Liver (tissue), 9 donors: Measurements from ENCODE around the gene PPP2R2C. TPM values are rescaled to one million over a fixed set of nuclear protein-coding genes. Genes with fewer than 3 reads are reported as not detected.

Experiments used
- DNase-seq: peaks from one replicate; pipeline ENCODE4 v3.0.0-alpha.2; 2017; ENCODE audit warnings: low spot score
- H3K27ac ChIP-seq, 2 donors: one replicate each; pipeline ENCODE4 v1.7.0; 2013; ENCODE audit warnings: inconsistent platforms in 2 of 2, low read length in 2 of 2, control low read depth in 1 of 2, low read depth in 1 of 2, mild to moderate bottlenecking in 1 of 2
- H3K27me3 ChIP-seq, 4 donors: one replicate each; pipeline versions ENCODE4 v1.6.1 to v1.7.0; 2013; ENCODE audit warnings: low read length in 3 of 4, inconsistent platforms in 1 of 4, mild to moderate bottlenecking in 1 of 4, moderate library complexity in 1 of 4; ENCODE audit not compliant: control insufficient read depth in 4 of 4, insufficient read depth in 4 of 4
- H3K36me3 ChIP-seq, 4 donors: one replicate each; pipeline versions ENCODE4 v1.6.1 to v1.7.0; 2013; ENCODE audit warnings: low read length in 3 of 4, mild to moderate bottlenecking in 3 of 4, low read depth in 1 of 4, moderate library complexity in 1 of 4; ENCODE audit not compliant: control insufficient read depth in 4 of 4, insufficient read depth in 3 of 4
- H3K4me1 ChIP-seq, 4 donors: one replicate each; pipeline versions ENCODE4 v1.6.1 to v1.7.0; 2013; ENCODE audit warnings: low read length in 3 of 4, mild to moderate bottlenecking in 3 of 4, moderate library complexity in 1 of 4; ENCODE audit not compliant: control insufficient read depth in 4 of 4, insufficient read depth in 4 of 4
- H3K4me3 ChIP-seq, 3 donors: one replicate each; pipeline versions ENCODE4 v1.6.1 to v1.7.0; 2013; ENCODE audit warnings: low read length in 3 of 3, control low read depth in 1 of 3, low read depth in 1 of 3, mild to moderate bottlenecking in 1 of 3
- H3K9ac ChIP-seq, 2 donors: one replicate each; pipeline ENCODE4 v1.7.0; 2013; ENCODE audit warnings: low read length in 2 of 2, mild to moderate bottlenecking in 2 of 2, moderate library complexity in 2 of 2, control low read depth in 1 of 2, low read depth in 1 of 2
- H3K9me3 ChIP-seq, 4 donors: one replicate each; pipeline versions ENCODE4 v1.6.1 to v1.7.0; 2013; ENCODE audit warnings: low read length in 3 of 4; ENCODE audit not compliant: control insufficient read depth in 4 of 4
- EGR1 ChIP-seq, 2 donors: IDR thresholded peaks; 2 replicates each; pipeline ENCODE4 v1.6.1; 2016 to 2018; ENCODE audit warnings: antibody characterized with exemption in 2 of 2, low read depth in 2 of 2
- FOXA1 ChIP-seq: IDR thresholded peaks from 2 replicates; pipeline ENCODE4 v1.6.1; 2016; ENCODE audit warnings: antibody characterized with exemption
- FOXA2 ChIP-seq: IDR thresholded peaks from 2 replicates; pipeline ENCODE4 v1.6.1; 2016; ENCODE audit warnings: antibody characterized with exemption
- GABPA ChIP-seq, 2 donors: IDR thresholded peaks in 1 of 2; conservative IDR thresholded peaks in 1 of 2; 2 replicates each; pipeline ENCODE4 v1.6.1; 2016; ENCODE audit warnings: antibody characterized with exemption in 2 of 2, mild to moderate bottlenecking in 1 of 2, moderate library complexity in 1 of 2
- HNF4A ChIP-seq, 2 donors: conservative IDR thresholded peaks; 2 replicates each; pipeline ENCODE4 v1.6.1; 2016; ENCODE audit warnings: antibody characterized with exemption in 2 of 2, mild to moderate bottlenecking in 2 of 2
- HNF4G ChIP-seq: IDR thresholded peaks from 2 replicates; pipeline ENCODE4 v1.6.1; 2016; ENCODE audit warnings: antibody characterized with exemption
- JUND ChIP-seq, 2 donors: IDR thresholded peaks; 2 replicates each; pipeline ENCODE4 v1.6.1; 2016; ENCODE audit warnings: antibody characterized with exemption in 2 of 2
- NR2F2 ChIP-seq: IDR thresholded peaks from 2 replicates; pipeline ENCODE4 v1.6.1; 2016; ENCODE audit warnings: antibody characterized with exemption
- RAD21 ChIP-seq, 2 donors: IDR thresholded peaks; 2 replicates each; pipeline ENCODE4 v1.6.1; 2016; ENCODE audit warnings: antibody characterized with exemption in 2 of 2, mild to moderate bottlenecking in 2 of 2
- RXRA ChIP-seq, 2 donors: IDR thresholded peaks; 2 replicates each; pipeline ENCODE4 v1.6.1; 2017 to 2018; ENCODE audit warnings: antibody characterized with exemption in 2 of 2, mild to moderate bottlenecking in 1 of 2
- SP1 ChIP-seq: IDR thresholded peaks from 2 replicates; pipeline ENCODE4 v1.6.1; 2018; ENCODE audit warnings: antibody characterized with exemption, mild to moderate bottlenecking
- YY1 ChIP-seq: IDR thresholded peaks from 2 replicates; pipeline ENCODE4 v1.6.1; 2016; ENCODE audit warnings: antibody characterized with exemption, mild to moderate bottlenecking
- WGBS: extraction: QIAGEN DNeasy Blood & Tissue Kit; methylation state at CpG from one replicate; pipeline ENCODE4 v1.1.7; 2013; 5-methylcytosine and 5-hydroxymethylcytosine counted together
- polyA plus RNA-seq, 2 donors: library from polyadenylated mRNA; stranded (reverse) in 1 of 2; unstranded in 1 of 2; fragments of 200-250 nt in 1 of 2; fragments of >200 nt in 1 of 2; fragmentation: Nextera tagmentation in 1 of 2; extraction: Ambion mirVana in 1 of 2; gene quantifications; one replicate each; pipeline versions ENCODE4 v1.2.1 to v1.2.3, GENCODE V29; 2013 to 2015
- total RNA-seq, 2 donors: library from RNA; depleted of rRNA; stranded (reverse); fragments of >200 nt; gene quantifications; one replicate each; pipeline ENCODE4 v1.2.3, GENCODE V29; 2014
- TF ChIP-seq, protein P1 (sequence below): IDR thresholded peaks from 2 replicates; pipeline ENCODE4 v1.6.1; 2016; ENCODE audit warnings: antibody characterized with exemption
- TF ChIP-seq, protein P2 (sequence below): IDR thresholded peaks from 2 replicates; pipeline ENCODE4 v1.6.1; 2016; ENCODE audit warnings: antibody characterized with exemption
- TF ChIP-seq, protein P3 (sequence below): IDR thresholded peaks from 2 replicates; pipeline ENCODE4 v1.6.1; 2016; ENCODE audit warnings: antibody characterized with exemption, mild to moderate bottlenecking
- donor health status: healthy.
- donor health status: healthy.
- donor health status: healthy.
- donor health status: healthy.
- donor health status: healthy.

The PPP2R2C gene
- total RNA-seq, result under 1 TPM in 1 of 2 donors, not detected in 1; under 0.01 TPM
- polyA plus RNA-seq, result under 1 TPM in 1 of 2 donors, not detected in 1; 0.01 TPM

DNA sequence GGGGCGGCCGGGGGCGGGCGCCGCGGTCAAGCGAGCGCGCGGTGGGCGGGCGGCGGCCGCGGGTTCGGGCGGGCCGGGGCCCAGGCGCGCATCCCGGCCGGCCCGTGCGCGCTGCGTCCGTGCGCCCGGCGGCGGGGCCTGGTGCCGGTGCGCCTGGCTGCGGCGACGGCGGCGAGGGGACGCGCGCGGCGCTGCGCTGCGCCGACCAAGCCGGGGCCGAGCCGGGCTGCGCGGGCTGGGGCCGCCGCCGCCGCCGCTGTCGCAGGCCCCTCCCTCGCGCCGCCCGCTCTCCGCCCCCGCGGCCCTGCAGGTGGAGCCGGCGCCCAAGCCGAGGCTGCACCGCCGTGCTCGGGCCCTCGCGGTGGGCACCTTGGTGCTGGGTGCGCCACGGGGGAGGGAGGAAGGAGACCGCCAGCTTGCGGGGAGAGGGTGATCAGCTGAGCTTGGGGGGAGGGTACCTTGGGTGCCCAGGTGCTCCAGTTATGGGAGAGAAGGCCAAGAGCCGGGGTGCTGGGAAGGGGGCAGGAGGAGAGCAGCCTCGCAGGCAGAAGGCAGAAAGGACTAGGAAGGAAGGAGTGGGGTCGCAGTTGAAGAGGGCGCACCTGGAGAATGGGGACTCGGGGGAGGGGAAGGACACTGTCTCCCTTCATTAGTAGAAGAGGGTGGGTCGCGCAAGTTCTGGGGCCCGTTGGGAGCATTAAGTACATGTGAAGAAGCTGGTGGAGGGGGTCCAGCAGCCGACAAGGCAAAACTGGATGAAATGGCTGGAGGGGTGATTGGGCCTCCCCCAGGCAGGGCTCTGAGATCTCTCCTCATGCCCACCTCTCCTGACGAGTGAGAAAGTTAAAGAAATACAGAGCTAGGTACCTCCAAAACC is at the start of gene PPP2R2C:
Gene PPP2R2C (minus strand): TSS at position 228 of the 877 bp plus-strand sequence. CDS start 385 bp downstream, outside the sequence.
- H3K36me3 ChIP-seq, result no peaks in the 10 kb centered on the region
- no peak for TF ChIP-seq YY1
- TF ChIP-seq, protein P1, sequence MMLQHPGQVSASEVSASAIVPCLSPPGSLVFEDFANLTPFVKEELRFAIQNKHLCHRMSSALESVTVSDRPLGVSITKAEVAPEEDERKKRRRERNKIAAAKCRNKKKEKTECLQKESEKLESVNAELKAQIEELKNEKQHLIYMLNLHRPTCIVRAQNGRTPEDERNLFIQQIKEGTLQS, result no peak
- TF ChIP-seq SP1, result no peak
- no peak for TF ChIP-seq GABPA (IDR thresholded peaks at IDR 0.05 in 1 of 2, conservative IDR thresholded peaks at IDR 0.05 in 1 of 2)
- TF ChIP-seq, protein P2, sequence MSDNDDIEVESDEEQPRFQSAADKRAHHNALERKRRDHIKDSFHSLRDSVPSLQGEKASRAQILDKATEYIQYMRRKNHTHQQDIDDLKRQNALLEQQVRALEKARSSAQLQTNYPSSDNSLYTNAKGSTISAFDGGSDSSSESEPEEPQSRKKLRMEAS, result no peak
- no peak for TF ChIP-seq NR2F2
- TF ChIP-seq RXRA (IDR thresholded peaks at IDR 0.05), result no peak
- TF ChIP-seq HNF4G, result no peak
- TF ChIP-seq RAD21 (IDR thresholded peaks at IDR 0.05), result no peak
- no peak for TF ChIP-seq EGR1 (IDR thresholded peaks at IDR 0.05; ENCODE audit: low read depth in 2 of 2)
- TF ChIP-seq, protein P3, sequence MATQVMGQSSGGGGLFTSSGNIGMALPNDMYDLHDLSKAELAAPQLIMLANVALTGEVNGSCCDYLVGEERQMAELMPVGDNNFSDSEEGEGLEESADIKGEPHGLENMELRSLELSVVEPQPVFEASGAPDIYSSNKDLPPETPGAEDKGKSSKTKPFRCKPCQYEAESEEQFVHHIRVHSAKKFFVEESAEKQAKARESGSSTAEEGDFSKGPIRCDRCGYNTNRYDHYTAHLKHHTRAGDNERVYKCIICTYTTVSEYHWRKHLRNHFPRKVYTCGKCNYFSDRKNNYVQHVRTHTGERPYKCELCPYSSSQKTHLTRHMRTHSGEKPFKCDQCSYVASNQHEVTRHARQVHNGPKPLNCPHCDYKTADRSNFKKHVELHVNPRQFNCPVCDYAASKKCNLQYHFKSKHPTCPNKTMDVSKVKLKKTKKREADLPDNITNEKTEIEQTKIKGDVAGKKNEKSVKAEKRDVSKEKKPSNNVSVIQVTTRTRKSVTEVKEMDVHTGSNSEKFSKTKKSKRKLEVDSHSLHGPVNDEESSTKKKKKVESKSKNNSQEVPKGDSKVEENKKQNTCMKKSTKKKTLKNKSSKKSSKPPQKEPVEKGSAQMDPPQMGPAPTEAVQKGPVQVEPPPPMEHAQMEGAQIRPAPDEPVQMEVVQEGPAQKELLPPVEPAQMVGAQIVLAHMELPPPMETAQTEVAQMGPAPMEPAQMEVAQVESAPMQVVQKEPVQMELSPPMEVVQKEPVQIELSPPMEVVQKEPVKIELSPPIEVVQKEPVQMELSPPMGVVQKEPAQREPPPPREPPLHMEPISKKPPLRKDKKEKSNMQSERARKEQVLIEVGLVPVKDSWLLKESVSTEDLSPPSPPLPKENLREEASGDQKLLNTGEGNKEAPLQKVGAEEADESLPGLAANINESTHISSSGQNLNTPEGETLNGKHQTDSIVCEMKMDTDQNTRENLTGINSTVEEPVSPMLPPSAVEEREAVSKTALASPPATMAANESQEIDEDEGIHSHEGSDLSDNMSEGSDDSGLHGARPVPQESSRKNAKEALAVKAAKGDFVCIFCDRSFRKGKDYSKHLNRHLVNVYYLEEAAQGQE, result no peak
- TF ChIP-seq JUND (IDR thresholded peaks at IDR 0.05), result no peak
- no peak for TF ChIP-seq HNF4A (conservative IDR thresholded peaks at IDR 0.05)
- no peak for TF ChIP-seq FOXA2
- TF ChIP-seq FOXA1, result no peak
- no peak within 1 kb of the TSS for H3K9ac ChIP-seq
- H3K9me3 ChIP-seq, result no peaks in the 10 kb centered on the region
- no peak for DNase-seq
- H3K4me1 ChIP-seq, result peaks cover 8 to 17% (median 11%) of the 10 kb centered on the region in 4 donors
- 4% methylated on average over 85 of the region's 86 CpGs for WGBS
- peaks cover 2 to 14% (median 4%) of the 10 kb centered on the region in 4 donors for H3K27me3 ChIP-seq
- no peak within 1 kb of the TSS for H3K27ac ChIP-seq
- H3K4me3 ChIP-seq, result peak within 1 kb of the TSS in 1 of 3 donors; percentile 36

DNA sequence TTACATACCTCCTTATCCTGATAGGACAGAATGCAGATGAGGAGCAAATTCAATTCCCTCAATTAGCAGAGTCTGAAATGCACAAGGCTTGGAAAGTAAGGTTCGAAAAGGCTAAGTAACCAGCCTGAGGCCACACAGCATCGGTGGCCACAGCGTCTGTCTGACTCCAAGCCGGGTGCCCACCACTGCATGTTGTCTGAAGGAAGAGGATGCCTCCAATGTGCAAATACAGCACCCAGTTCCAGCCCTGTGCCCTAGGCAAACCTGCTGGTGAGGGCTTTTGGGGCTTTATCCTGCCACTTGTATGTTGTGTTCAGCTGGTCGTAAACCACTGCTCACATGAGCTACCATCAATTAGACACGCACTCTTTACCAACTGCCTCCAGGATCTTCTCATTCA is 48.6 kb upstream of the PPP2R2C start:
- Histone ChIP-seq H3K4me1 (no peaks in the 10 kb centered on the region), H3K27me3 (no peaks in the 10 kb centered on the region), H3K9ac (no peak overlapping the region), H3K36me3 (no peaks in the 10 kb centered on the region), H3K4me3 (no peak overlapping the region), H3K9me3 (no peaks in the 10 kb centered on the region), H3K27ac (no peak overlapping the region)
- no peak for DNase-seq
- 73% methylated on average over 6 of the region's 6 CpGs for WGBS
- TF ChIP-seq FOXA1, result no peak
- TF ChIP-seq, protein P1, result no peak
- no peak for TF ChIP-seq NR2F2
- TF ChIP-seq HNF4G, result no peak
- TF ChIP-seq, protein P2, result no peak
- TF ChIP-seq EGR1 (IDR thresholded peaks at IDR 0.05; ENCODE audit: low read depth in 2 of 2), result no peak
- TF ChIP-seq JUND (IDR thresholded peaks at IDR 0.05), result no peak
- TF ChIP-seq FOXA2, result no peak
- no peak for TF ChIP-seq GABPA (IDR thresholded peaks at IDR 0.05 in 1 of 2, conservative IDR thresholded peaks at IDR 0.05 in 1 of 2)
